Mammary epithelial cell (primary cell): ENCODE results near the gene PLOD3.

Source experiments
- CTCF ChIP-seq, 2 donors: IDR thresholded peaks in 1 of 2; conservative IDR thresholded peaks in 1 of 2; 2 replicates each; pipeline ENCODE4 v1.5.1; 2011 to 2012; ENCODE audit warnings: inconsistent platforms in 2 of 2, low read length in 2 of 2, mild to moderate bottlenecking in 2 of 2, control low read depth in 1 of 2, low read depth in 1 of 2; ENCODE audit not compliant: insufficient read depth in 1 of 2; ENCODE audit errors: extremely low read depth in 1 of 2
- EZH2 ChIP-seq: IDR thresholded peaks from 2 replicates; pipeline ENCODE4 v1.6.1; 2012; ENCODE audit warnings: low read length, inconsistent platforms, borderline replicate concordance

- TF ChIP-seq CTCF (conservative IDR thresholded peaks at IDR 0.05 in 1 of 2, IDR thresholded peaks at IDR 0.05 in 1 of 2; ENCODE audit: extremely low read depth in 1 of 2, insufficient read depth in 1 of 2, low read depth in 1 of 2, low read length in 2 of 2): no peak
- TF ChIP-seq EZH2: no peak
These were observed 43.0 kb downstream of the PLOD3 start for GRCh38 chr7:101174322-101174854.
